HG02840 (cell line): ENCODE data around the gene DYNC2H1.

Experiments used
- ATAC-seq: cut with Tn5 transposase; IDR thresholded peaks from one replicate; pipeline ENCODE4 v1.9.1; 2021; ENCODE audit warnings: mild to moderate bottlenecking, moderate library complexity, moderate number of reproducible peaks; ENCODE audit not compliant: unreplicated experiment, low FRiP score

The DYNC2H1 gene, protein sequence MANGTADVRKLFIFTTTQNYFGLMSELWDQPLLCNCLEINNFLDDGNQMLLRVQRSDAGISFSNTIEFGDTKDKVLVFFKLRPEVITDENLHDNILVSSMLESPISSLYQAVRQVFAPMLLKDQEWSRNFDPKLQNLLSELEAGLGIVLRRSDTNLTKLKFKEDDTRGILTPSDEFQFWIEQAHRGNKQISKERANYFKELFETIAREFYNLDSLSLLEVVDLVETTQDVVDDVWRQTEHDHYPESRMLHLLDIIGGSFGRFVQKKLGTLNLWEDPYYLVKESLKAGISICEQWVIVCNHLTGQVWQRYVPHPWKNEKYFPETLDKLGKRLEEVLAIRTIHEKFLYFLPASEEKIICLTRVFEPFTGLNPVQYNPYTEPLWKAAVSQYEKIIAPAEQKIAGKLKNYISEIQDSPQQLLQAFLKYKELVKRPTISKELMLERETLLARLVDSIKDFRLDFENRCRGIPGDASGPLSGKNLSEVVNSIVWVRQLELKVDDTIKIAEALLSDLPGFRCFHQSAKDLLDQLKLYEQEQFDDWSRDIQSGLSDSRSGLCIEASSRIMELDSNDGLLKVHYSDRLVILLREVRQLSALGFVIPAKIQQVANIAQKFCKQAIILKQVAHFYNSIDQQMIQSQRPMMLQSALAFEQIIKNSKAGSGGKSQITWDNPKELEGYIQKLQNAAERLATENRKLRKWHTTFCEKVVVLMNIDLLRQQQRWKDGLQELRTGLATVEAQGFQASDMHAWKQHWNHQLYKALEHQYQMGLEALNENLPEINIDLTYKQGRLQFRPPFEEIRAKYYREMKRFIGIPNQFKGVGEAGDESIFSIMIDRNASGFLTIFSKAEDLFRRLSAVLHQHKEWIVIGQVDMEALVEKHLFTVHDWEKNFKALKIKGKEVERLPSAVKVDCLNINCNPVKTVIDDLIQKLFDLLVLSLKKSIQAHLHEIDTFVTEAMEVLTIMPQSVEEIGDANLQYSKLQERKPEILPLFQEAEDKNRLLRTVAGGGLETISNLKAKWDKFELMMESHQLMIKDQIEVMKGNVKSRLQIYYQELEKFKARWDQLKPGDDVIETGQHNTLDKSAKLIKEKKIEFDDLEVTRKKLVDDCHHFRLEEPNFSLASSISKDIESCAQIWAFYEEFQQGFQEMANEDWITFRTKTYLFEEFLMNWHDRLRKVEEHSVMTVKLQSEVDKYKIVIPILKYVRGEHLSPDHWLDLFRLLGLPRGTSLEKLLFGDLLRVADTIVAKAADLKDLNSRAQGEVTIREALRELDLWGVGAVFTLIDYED (N-terminal part only)

DNA sequence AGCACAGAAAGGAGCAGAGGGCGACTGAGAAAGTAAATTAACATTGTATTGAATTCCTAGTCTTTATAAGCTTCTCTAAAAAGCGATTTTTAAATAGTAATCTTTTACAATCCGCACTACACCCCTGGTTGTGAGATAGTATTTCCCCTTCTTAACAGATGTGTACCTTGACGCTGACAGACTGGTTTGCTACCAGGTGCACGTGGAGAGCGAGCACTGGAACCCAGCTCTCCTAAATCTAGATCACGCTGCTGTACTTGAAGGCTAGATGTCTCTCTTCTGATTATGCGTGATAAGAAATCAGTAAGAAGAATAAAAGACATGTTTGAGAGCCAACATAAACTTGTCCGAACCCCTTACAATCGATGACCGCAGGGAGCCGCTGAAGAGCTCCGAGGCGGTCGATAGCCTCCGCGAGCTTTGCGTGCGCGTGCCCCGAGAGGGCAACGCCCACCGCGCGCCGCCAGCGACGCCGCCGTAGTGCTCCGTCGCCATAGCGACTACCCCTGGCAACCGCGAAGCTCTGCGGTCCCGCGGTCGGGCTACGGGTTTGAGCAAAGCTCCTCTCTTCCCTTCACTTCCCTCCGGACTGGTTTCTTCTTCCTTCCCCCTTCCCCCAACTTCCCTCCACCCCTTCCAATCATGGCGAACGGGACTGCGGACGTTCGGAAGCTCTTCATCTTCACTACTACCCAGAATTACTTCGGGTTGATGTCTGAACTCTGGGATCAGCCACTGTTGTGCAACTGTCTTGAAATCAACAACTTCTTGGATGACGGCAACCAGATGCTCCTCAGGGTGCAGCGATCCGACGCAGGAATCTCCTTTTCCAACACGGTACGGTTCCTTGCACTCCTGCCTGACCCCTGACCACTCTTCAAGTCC is at the start of gene DYNC2H1:
Gene DYNC2H1 (plus strand): TSS at position 494 of the 885 bp plus-strand sequence. CDS start 149 bp downstream, at position 643.
- ATAC-seq, result peak; percentile 100

DNA sequence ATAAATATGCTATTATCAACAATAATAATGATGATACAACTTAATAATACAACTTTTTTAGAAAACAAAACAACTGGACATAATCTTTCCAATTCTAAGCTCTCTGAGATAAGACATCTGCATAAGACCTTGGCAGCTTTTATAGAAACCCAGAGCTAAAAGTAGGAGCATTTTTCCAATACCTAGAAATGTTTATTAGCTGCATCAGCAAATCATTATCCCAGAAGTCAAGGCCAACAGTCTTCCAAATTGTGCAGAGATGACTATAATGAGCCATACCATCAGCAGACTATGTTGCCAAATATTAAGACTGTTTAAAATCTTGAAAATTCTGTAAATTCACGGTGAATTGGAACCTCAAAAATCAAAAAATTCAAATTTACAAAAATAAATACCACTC is 47.6 kb upstream of the DYNC2H1 start:
- no peak for ATAC-seq

DNA sequence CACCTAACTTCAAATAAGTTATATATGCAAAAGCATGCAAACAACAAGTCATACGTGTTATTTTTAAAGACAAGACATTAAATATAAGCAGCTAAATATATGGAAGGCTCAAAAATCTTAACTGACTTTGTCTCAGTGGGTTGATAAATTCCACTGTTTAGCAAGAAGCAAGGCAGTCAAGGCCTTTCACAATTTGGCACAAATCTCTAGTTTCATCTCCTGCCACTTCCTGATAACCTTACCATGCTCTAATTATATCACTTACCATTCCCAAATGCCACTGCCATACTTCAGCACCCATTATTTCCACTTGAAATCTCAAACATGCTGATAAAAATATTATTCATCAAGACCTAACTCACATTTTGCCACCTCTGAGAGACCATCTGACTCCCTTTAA is 42.1 kb upstream of the DYNC2H1 start:
- ATAC-seq, result no peak

DNA sequence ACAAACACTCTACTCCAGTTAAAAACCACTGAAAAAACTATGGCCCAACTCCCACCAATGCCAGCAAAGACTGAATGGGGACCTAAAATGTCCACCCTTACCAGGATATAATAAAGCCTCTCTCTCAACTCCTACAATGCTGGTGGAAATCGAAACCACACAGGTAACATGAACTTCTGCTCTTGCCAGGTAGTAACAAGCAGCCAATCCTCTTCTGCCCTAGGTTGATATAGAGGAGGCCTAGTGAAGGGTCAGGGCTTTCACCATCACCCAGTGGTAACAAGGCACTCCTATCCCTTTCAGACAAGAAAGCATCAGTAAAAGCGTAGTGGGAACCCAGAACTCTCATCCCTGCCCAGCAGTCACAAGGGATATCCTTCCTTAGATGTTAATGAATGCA is 39.9 kb upstream of the DYNC2H1 start:
- no peak for ATAC-seq

DNA sequence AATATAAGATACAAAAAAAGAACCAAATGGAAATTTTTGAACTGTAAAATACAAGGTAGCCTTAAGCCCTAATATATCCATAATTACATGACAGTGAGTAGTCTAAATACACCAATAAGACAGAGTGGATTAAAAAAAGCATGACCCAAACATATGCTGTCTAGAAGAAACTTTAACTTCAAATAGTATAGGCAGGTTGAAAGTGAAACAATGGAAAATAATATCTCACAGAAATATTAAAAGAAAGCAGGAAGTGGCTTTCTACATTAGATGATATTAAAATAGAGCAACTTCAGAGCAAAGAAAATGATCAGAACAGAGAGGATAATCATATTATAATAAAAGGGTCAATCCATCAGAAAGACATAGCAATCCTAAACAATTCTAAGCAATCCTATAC is 39.1 kb upstream of the DYNC2H1 start:
- no peak for ATAC-seq

DNA sequence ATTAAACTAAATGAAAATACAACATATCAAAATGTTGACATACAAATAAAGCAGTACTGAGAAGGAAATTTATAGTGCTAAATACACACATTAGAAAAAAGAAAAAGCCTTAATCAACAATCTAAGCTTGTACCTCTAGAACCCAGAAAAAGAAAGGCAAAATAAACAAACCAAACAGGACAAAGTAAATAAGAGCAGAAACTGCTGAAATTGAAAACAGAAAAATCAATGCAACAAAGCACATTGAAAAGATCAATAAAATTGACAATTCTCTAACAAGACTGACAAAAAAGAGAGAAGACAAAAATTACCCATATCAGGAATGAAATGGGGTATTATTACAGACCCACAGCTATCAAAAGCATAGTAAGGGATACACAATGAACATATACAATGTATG is 38.2 kb upstream of the DYNC2H1 start:
- no peak for ATAC-seq

DNA sequence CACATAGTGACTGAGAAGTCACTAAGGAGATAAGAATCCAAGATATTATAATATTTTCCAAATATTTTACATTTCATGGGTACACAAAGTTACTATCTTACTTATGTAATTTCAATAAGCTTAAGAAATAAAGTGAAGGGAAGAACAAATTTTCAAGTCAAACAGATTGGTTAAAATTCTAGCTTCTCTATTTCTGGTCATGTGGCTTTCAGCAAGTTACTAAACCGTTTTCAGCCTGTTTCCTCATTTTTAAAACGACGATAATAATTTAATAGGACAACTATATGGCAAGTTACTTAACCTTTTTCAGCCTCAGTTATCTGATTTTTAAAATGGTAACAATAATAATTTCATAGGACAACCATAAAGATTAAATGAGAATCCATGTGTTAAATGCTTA is 32.9 kb upstream of the DYNC2H1 start:
- ATAC-seq, result no peak

DNA sequence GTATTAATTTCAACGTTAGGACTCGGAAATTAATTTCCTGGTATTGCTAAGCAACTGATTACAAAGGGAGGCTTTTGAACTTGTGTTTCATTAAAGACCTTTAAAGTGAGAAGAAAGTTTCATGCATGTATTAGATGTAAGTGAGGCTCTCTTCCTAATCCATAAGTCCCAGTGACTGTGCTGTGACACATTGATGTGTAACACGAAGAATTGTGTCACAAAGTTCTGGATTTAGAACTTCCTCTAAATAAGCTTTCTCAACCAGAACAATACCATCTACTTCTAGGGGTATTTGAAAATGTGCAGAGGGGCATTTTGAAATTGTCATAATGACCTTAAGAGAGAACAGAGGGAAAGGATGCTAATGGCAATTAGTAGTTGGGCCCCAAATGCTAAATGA is 31.7 kb upstream of the DYNC2H1 start:
- ATAC-seq, result no peak

DNA sequence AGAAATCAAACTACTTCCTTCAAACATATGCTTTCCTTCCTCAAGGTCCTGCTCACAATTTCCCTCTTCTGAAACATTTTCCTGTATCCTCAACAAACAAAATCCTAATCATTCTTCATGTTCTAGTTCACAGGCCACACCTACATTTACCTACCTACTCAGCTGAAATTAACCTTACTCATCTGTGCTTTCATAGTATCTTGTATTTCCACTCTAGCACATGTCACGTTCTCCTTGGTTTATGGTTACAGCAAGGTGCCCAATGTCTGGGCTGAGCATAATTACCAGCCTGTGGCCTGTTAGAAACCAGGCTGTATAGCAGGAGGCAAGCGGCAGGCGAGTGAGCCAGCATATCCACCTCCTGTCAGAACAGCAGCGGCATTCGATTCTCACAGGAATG is 30.5 kb upstream of the DYNC2H1 start:
- no peak for ATAC-seq

DNA sequence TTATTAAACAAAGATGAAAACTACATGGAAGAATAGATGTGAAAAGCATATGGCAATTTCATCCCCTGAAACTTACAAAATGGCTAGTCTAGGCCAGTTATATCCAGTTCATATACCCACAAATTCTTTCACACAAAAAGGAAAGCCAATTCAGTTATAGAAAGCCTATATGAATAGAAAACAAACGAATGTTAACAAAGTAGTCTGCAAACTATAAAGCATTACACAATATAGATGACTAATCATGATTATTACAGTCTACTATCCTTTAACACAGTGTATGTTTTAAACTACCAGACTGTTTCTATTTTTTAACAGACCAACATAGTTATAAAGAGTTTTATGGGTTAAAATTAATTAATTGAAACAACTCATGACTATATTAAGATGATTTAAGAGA is 29.4 kb upstream of the DYNC2H1 start:
- ATAC-seq, result no peak

DNA sequence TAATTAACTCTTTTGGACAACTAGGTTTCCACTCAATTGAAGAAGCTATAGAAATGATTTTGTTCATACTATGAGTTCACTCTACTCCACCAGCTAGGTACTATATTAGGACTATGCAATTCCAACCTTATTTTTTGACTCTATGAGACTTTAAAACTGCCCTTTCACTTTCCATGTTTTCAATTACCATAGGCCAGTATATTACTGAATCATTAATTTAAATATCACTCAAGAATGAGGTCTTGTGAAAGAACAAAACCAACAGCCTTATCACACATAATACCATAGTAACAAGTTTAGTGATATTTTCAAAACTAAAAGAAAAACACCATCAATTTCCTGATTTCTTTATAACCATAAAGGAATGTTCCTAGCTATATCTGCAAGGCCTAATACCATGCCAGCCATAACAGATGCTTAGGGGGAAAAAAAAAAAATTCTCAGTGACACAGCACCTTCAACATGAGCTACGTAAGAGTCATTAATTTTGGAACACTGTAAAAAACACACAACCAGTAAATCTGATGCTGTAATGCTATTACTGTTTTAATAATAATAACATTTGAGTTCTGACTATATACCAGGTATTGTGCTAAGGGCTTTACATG is 23.4 kb upstream of the DYNC2H1 start:
- no peak for ATAC-seq

DNA sequence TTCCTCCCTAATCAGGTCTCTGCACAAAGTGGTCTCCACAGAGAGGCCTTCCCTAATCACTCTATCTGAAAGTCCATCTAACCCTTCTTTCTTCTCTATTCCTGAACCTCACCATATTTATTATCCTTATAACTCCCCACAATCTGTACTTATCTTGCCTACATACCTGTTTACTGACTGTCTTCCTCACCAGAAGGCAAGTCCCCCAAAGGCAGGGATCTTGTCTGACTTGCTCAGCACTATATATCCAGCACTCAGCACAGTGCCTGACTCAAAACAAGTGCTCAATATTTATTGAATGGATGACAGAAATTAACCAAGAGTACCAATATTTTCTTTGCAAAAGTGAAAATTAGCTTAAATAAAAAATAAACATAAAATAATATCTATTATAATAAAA is 22.8 kb upstream of the DYNC2H1 start:
- ATAC-seq, result no peak

DNA sequence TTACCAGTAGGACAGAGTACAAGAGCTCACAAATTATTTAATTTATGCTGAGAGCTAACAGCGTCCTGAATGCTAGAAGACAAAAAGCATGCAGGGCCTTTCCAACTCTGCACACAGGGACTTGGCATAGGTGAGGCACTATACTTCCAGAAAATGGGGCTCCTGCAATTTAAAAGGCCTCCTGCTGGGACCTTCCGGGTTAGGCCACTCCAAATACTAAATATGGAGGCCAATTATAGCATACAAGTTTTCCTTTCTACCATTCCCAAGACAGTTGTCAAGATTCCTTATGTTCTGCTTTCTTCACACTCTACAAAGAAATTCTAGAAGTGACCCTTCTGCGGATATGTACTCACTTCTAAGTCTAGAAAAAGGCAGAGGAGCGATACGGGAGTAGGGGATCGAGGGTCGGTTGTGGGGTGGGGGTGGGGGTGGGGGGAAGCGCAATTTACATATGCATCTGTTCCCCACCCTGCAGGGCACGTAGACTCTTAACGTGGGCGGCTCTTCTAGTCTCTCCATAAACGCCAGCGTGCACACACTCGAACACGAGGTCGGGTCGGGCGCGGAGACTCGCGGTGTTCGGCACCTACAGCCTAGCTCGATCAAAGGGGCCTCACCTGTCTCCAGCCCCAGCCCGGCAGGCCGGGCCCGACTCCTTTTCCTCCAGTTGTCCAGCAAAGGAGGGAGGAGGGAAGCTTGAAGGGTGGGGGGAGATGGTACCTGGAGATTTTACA is 18.0 kb upstream of the DYNC2H1 start:
- peak; percentile 35 for ATAC-seq

DNA sequence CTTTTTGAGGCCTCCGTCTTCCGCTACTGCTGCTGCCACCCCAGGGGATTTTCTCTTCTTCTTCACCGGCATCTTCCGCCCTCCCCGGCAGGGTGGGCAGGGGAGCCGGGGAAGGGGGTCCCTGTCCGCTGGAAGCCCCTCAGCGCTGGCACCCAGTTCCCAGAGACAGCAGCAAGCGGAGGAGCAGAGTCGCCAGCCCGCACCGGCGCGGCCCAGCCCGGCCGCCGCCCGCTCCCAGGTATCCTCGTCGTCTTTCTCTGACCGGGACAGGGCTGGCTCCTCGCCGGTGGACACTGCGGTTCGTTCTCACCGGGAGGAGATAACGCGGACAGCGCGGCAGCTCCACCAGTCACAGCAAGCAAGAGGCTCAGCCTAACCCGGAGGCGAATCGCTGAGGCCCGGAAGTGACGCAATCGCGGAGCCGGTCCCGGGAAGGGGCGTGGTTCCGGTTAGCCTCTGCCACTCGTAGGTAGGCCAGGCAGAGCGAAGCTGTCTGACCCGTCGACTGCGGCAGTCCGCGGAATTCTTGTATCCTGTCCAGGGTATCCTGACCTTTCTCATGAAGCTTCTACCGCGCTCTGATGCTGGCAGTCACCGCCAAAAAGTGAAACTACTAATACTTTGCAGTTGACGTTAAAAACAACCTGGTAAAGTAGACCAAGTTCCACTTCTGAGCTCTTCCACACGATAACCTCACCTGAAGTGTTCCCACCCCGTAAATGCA is 17.3 kb upstream of the DYNC2H1 start, which contains the start of gene DCUN1D5:
Gene DCUN1D5 (minus strand): TSS at position 360 of the 724 bp plus-strand sequence. CDS start 288 bp downstream, at position 72.
- ATAC-seq, result peak; percentile 100

DNA sequence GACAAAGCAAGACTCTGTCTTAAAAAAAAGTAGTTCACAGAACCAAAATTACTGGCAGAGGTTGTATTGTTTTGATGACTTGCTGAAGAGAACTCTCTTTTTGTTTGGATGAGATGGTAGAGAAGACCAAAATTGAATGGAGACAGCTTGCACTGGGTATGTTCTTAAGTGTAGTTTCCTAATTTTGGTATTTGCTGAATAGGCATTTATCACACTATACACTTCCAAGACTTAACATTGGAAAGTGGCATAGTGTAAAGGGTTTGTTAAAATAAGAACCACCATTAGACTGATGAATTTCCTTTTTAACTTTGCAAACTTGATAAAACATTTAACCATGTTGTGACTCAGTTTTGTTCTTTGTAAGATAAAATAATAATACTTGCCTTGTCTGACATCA is 11.9 kb upstream of the DYNC2H1 start:
- ATAC-seq, result no peak

DNA sequence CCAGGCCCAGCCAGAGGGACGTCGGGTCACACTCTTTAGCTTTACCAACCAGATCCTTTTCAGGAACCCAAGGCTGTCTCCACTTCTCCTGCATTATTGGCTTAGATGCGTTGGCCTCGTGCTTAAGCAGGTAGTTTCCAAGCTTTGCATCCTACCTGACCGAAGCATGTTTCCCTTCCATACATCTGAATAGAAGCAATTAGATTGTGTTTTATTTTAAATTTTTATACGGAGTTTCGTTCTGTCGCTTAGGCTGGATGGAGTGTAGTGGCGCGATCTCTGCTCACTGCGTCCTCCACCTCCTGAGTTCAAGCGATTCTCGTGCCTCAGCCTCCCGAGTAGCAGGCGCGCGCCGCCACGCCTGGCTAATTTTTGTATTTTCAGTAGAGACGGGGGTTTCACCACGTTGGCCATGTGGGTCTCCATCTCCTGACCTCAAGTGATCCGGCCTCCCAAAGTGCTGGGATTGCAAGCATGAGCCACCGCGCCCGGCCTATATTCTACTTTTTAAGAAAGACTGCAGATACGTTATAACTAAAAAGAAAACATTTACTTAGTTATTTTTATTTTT is 677 bp downstream of the DYNC2H1 start:
- no peak for ATAC-seq

DNA sequence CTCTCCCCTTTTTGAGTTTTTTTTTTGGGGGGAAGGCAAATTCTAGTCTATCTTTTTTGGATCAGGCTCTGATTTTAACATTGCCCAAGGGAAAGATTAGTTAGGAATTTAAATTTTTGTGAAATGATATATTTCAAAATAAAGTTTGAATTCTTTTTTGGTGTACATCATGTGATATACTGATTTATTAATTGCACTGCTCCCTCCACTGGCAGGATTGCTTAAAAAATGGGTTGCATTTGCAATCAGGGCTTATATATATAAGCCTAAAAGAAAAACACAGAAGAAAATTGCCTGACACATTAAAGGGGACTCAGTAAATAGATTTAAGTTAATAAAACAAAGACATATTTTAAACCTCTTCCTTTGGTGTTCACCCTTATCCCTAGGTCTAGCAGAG is 1.2 kb downstream of the DYNC2H1 start:
- ATAC-seq, result no peak

DNA sequence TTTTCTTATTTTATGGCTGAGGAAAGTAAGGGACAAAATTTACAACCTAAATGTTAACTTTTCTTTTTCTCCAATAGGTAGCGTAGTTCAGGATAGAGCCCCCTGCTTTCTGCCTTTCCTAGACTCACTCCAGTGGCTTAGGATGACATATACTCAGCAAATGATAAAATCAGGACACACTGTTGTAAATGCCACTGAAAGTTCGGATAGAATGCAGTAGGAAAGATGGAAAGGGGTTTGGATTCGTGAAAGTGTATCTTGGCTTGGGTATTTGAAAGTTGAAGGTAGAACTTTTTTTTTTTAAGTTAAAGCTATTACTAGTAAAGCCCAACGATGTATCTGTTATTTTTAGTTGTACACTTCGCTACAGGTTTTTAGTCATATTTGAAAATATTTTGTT is 2.2 kb downstream of the DYNC2H1 start:
- ATAC-seq, result no peak
